ENCODE data around the gene FLNB.

The FLNB gene

DNA sequence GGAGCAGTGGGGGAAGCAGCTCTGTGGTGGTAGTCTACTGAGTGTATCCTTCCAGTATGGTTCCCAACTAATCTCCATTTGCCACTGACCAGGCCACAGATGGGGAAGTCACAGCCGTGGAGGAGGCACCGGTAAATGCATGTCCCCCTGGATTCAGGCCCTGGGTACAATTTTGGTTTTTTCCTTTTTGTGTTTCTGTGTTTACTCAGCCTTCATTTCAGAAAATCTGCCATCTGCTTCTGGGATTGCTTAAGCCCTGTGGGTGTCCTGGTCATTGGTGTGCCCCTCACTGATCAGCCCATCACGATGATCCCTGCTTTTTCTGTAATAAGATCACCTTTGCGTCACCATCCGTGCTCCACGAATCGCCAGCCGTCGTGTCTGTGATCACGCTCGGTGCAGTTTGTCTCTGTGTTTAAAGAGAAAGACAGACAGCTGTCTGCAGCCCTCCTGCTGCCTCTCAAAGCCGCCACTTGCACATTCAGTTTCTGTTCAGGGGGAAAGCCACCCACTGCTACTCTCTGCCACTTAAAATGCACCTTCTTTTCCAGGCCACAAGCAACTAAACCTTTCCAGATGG is 133.6 kb downstream of the FLNB start:
- peak overlapping the region; percentile 99 for H3K27ac ChIP-seq
- TF ChIP-seq, protein P1, sequence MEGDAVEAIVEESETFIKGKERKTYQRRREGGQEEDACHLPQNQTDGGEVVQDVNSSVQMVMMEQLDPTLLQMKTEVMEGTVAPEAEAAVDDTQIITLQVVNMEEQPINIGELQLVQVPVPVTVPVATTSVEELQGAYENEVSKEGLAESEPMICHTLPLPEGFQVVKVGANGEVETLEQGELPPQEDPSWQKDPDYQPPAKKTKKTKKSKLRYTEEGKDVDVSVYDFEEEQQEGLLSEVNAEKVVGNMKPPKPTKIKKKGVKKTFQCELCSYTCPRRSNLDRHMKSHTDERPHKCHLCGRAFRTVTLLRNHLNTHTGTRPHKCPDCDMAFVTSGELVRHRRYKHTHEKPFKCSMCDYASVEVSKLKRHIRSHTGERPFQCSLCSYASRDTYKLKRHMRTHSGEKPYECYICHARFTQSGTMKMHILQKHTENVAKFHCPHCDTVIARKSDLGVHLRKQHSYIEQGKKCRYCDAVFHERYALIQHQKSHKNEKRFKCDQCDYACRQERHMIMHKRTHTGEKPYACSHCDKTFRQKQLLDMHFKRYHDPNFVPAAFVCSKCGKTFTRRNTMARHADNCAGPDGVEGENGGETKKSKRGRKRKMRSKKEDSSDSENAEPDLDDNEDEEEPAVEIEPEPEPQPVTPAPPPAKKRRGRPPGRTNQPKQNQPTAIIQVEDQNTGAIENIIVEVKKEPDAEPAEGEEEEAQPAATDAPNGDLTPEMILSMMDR (conservative IDR thresholded peaks at IDR 0.05): no peak

DNA sequence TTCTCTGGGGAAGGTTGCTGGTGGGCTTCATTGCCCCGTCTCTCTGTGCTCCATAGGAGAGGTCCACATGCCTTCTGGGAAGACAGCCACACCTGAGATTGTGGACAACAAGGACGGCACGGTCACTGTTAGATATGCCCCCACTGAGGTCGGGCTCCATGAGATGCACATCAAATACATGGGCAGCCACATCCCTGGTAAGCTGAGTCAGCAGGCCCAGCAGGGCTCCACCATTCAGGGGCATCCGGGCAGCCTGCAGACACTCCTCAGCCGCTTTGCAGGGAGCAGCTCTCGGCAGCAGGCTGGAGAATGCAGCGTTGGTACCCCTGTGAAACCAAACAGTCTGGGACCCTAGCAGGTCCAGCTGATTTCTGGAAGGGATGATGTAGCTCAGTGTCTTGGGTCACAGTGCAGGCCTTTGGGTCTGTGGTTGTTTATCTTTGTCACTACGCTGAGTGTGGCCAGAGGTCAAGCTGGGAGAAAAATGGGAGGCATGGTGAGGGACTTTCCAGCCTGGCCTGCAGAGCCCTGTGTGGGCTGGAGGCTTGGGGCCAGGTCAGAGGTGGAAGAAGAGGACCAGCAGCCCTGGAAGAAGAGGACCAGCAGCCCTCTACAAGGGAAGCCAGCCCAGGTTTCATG is 135.3 kb downstream of the FLNB start:
- H3K27ac ChIP-seq: peak overlapping the region; percentile 99
- TF ChIP-seq, protein P1 (conservative IDR thresholded peaks at IDR 0.05): no peak

DNA sequence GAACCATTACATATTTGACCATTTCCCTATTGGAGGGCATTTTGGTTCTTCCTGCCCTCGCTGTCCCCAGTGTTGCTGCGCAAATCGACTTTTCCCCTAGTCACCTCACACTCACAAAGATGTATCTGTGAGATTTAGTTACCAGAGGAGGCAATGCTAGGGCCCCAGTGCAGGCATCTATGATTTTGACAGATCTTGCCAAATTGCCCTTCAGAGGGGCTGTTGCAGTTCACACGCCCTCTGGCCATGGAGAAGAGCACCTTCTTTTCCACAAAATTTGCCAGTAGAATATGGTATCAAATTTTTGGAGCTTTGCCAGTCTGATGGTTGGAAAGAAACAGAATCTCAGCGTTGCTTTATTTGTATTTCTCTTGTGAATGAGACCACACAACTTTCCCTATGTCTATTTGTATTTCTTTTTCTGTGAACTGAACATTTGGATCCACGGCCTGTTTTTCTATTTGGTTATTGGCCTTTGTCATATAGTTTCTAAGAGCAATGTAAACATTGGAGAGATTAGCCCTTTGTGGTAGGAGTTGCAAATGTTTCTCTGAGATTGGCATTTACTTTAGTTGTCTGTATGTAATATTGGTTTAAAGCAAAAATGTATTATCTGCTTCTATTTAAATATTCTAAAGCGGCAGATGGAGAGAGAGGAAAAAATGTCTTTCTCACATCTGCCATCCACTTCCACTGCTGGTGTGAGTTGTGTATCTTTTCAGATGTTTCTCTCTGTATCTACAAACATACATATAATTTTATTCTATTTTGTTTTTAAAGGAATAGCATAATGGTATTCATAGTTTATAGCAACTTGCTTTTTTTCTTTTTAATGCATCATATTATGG is 136.5 kb downstream of the FLNB start:
- TF ChIP-seq, protein P1 (conservative IDR thresholded peaks at IDR 0.05): no peak
- peak overlapping the region; percentile 99 for H3K27ac ChIP-seq

DNA sequence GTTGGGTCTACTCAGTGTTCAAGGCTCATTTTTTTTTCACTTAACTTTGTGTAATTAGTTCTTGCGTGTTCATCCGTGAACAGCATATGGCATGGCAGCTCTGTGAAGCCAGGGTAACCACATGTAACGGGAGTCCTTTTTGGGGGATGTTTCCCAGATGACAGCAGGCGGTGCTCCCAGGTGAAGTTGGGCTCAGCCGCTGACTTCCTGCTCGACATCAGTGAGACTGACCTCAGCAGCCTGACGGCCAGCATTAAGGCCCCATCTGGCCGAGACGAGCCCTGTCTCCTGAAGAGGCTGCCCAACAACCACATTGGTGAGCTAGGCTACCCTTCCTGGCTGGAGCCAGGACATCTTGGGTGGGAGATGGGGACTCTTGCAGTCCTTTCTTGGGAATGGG is 139.8 kb downstream of the FLNB start:
- TF ChIP-seq, protein P1 (conservative IDR thresholded peaks at IDR 0.05): no peak
- H3K27ac ChIP-seq: peak overlapping the region; percentile 99

DNA sequence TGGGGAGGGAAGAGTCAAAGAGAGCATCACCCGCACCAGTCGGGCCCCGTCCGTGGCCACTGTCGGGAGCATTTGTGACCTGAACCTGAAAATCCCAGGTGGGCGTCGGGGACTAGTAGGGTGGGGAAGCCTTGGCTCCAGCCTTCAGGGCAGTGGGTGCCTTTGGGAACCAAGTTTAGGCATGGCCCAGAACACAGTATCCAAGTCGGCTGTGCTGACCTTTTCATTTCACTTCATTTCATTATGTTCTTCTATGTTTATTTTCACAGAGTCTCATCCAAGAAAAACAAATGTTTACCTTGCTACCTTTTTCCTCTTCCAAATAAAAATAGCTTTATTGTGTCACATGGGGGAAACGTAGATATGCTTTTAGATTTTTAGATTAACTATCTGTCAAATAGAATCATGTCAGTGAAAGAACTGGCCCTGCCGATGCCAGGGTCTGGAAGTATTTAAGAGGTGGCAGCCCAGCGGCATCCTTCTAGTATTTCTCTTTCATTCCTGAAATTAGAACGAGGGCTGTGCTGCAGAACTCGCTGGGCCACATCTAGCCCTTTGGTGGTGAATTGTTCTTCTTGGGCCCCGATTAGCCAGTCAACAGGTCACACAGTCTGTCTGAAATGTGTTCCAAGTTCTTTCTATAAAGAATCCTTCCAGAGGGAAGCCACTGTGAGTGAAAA is 142.0 kb downstream of the FLNB start:
- TF ChIP-seq, protein P1 (conservative IDR thresholded peaks at IDR 0.05): no peak
- peak overlapping the region; percentile 99 for H3K27ac ChIP-seq

DNA sequence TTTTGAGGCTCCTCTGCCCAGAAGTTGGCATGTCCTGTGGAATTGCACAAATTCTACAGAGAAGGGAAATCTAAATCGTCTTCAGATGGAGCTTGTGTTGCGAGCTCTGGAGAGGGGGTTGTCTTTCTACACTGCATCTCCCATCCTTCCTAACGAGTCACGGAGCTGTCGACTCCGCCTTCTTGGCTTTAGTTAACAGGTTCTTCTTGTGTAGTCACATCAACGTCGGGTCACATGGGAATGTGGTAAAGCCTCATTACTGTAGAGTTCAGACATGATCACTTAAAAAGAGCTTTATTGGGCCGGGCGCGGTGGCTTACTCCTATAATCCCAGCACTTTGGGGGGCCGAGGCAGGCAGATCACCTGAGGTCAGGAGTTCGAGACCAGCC is 142.6 kb downstream of the FLNB start:
- TF ChIP-seq, protein P1 (conservative IDR thresholded peaks at IDR 0.05): no peak
- peak overlapping the region; percentile 99 for H3K27ac ChIP-seq

DNA sequence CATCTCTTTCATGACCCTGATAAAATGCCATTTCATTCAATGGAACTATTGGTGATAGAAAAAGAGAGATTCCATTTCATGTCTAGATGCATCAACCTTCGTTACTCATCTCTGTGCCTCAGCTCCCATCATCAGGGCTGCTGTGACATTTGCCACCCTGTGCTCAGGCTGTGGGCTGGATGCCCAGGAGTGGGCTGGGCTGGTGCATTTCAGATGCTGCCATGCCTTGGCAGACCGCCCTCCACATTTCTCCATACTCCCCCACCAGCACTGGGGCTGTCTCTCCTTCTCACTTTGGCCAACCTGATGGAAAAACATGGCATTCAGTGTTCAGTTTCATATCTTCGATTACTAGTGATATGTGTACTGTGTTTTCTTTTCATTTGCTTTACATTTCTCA is 143.4 kb downstream of the FLNB start:
- peak overlapping the region; percentile 99 for H3K27ac ChIP-seq
- TF ChIP-seq, protein P1 (conservative IDR thresholded peaks at IDR 0.05): no peak

All from VCaP (cell line).